GM06990 (cell line): Measurements from ENCODE around the gene AK4.
"Not testable (repeated sequence)": the region's sequence is repeated elsewhere in the genome, so short reads cannot be mapped to it uniquely, and the experiment has no call there.

Experiments used
- DNase-seq: peaks from one replicate; pipeline ENCODE4 v3.0.0-alpha.2; 2011; ENCODE audit not compliant: insufficient read length; ENCODE audit errors: extremely low read depth
- H3K27me3 ChIP-seq: replicated peaks from 2 replicates; pipeline ENCODE4 v1.6.0; 2011; ENCODE audit warnings: low read length; ENCODE audit not compliant: control insufficient read depth, insufficient read depth
- H3K36me3 ChIP-seq: 2 replicates; pipeline ENCODE4 v1.5.1; 2011; ENCODE audit warnings: low read length; ENCODE audit not compliant: control insufficient read depth, insufficient read depth
- H3K4me3 ChIP-seq: replicated peaks from 2 replicates; pipeline ENCODE4 v1.5.1; 2011; ENCODE audit warnings: low read depth, mild to moderate bottlenecking, control low read depth, low read length
- CTCF ChIP-seq: IDR thresholded peaks from 2 replicates; pipeline ENCODE4 v1.5.1; 2011; ENCODE audit warnings: low read length, control low read depth, mild to moderate bottlenecking, inconsistent platforms; ENCODE audit not compliant: insufficient read depth, poor library complexity, severe bottlenecking

Gene AK4

GRCh38 chr1:65112811-65113210 lies 35.2 kb upstream of the AK4 start:
- Histone ChIP-seq H3K27me3 (no peaks in the 10 kb centered on the region; the same call in 1 of the 2 replicates), H3K4me3 (no peak overlapping the region), H3K36me3 (no peaks in the 10 kb centered on the region)
- no peak for TF ChIP-seq CTCF
- DNase-seq: no peak

- H3K4me3 ChIP-seq: no peak overlapping the region
- DNase-seq: no peak
- H3K27me3 ChIP-seq: no peaks in the 10 kb centered on the region; the same call in 1 of the 2 replicates
- TF ChIP-seq CTCF: no peak
- no peaks in the 10 kb centered on the region for H3K36me3 ChIP-seq
Measured at GRCh38 chr1:65113298-65113697, 34.7 kb upstream of the AK4 start.

GRCh38 chr1:65114322-65114721 lies 33.7 kb upstream of the AK4 start:
- H3K4me3 ChIP-seq: no peak overlapping the region
- no peaks in the 10 kb centered on the region; the same call in 1 of the 2 replicates for H3K27me3 ChIP-seq
- H3K36me3 ChIP-seq: no peaks in the 10 kb centered on the region
- TF ChIP-seq CTCF: no peak
- no peak for DNase-seq

- no peaks in the 10 kb centered on the region for H3K36me3 ChIP-seq
- DNase-seq: no peak
- H3K4me3 ChIP-seq: no peak overlapping the region
- no peak for TF ChIP-seq CTCF
- no peaks in the 10 kb centered on the region for H3K27me3 ChIP-seq
Measured at GRCh38 chr1:65119951-65120350, 28.1 kb upstream of the AK4 start.

- not testable (repeated sequence) for DNase-seq, H3K36me3 ChIP-seq, H3K27me3 ChIP-seq, H3K4me3 ChIP-seq
Measured at GRCh38 chr1:65129104-65129503, 18.9 kb upstream of the AK4 start.

GRCh38 chr1:65138524-65138923 lies 9.5 kb upstream of the AK4 start:
- Histone ChIP-seq H3K4me3 (no peak overlapping the region), H3K27me3 (no peaks in the 10 kb centered on the region; the same call in 1 of the 2 replicates), H3K36me3 (no peaks in the 10 kb centered on the region)
- DNase-seq: no peak
- no peak for TF ChIP-seq CTCF

GRCh38 chr1:65139793-65140192 lies 8.2 kb upstream of the AK4 start:
- not testable (repeated sequence) for DNase-seq, H3K4me3 ChIP-seq, H3K27me3 ChIP-seq, H3K36me3 ChIP-seq
